PC-9 (cell line): ENCODE measurements around the gene LAMC1. TPM values are rescaled to one million over a fixed set of nuclear protein-coding genes. Genes with fewer than 3 reads are reported as not detected.

Experiments
- BruUV-seq: library from RNA; stranded (reverse); fragments of 400-500 nt; replicated peaks from 2 replicates; lab custom pipeline; 2021; lab: Mats Ljungman, UMichigan
- CTCF ChIA-PET: fragments of 300-600 bp; sonication (Branson Sonifier 250); formaldehyde crosslinking; loops from one replicate; lab custom pipeline; 2022; ENCODE audit warnings: antibody characterized with exemption; lab: Charles Lee
- POLR2A ChIA-PET: fragments of 300-600 bp; sonication (Branson Sonifier 250); formaldehyde crosslinking; loops from one replicate; lab custom pipeline; 2022; ENCODE audit warnings: antibody characterized with exemption; ENCODE audit not compliant: unreplicated experiment; lab: Charles Lee
- DNase-seq, 2 experiments: peaks; one replicate each; pipeline versions ENCODE4 v3.0.0 to v3.0.0-alpha.2; 2015 to 2022; ENCODE audit warnings: mixed read lengths in 1 of 2
- H2AFZ ChIP-seq: fragments of 200-600 bp; sonication (generic); 2 replicates; pipeline ENCODE4 v1.8.1; 2017; ENCODE audit warnings: antibody characterized with exemption
- H3F3A ChIP-seq: fragments of 200-600 bp; sonication (generic); 2 replicates; pipeline ENCODE4 v1.8.1; 2017; ENCODE audit warnings: antibody characterized with exemption, mild to moderate bottlenecking, low read depth; ENCODE audit not compliant: insufficient read depth
- H3K27ac ChIP-seq: fragments of 200-600 bp; sonication (generic); 2 replicates; pipeline ENCODE4 v1.6.1; 2016; ENCODE audit warnings: mixed run types
- H3K27me3 ChIP-seq: fragments of 200-600 bp; sonication (generic); 2 replicates; pipeline ENCODE4 v1.6.1; 2016; ENCODE audit warnings: low read depth, mixed run types; ENCODE audit not compliant: insufficient read depth
- H3K36me3 ChIP-seq: fragments of 200-600 bp; sonication (generic); 2 replicates; pipeline ENCODE4 v1.6.1; 2016; ENCODE audit warnings: low read depth, mixed run types
- H3K4me1 ChIP-seq: fragments of 200-600 bp; sonication (generic); replicated peaks from 2 replicates; pipeline ENCODE4 v1.6.1; 2016; ENCODE audit warnings: mixed run types; ENCODE audit not compliant: insufficient read depth
- H3K4me2 ChIP-seq: fragments of 200-600 bp; sonication (generic); 2 replicates; pipeline ENCODE4 v1.6.1; 2017; ENCODE audit warnings: mixed run types
- H3K4me3 ChIP-seq: fragments of 200-600 bp; sonication (generic); 2 replicates; pipeline ENCODE4 v1.6.1; 2016; ENCODE audit warnings: mixed run types
- H3K79me2 ChIP-seq: fragments of 200-600 bp; sonication (generic); 2 replicates; pipeline ENCODE4 v1.6.1; 2017; ENCODE audit warnings: low read depth, mixed run types
- H3K9me2 ChIP-seq: fragments of 200-600 bp; sonication (generic); 2 replicates; pipeline ENCODE4 v1.8.1; 2017; ENCODE audit warnings: mild to moderate bottlenecking; ENCODE audit not compliant: insufficient read depth
- H3K9me3 ChIP-seq: fragments of 200-600 bp; sonication (generic); 2 replicates; pipeline ENCODE4 v1.8.1; 2016; ENCODE audit warnings: low read depth; ENCODE audit not compliant: insufficient read depth
- H4K20me1 ChIP-seq: fragments of 200-600 bp; sonication (generic); 2 replicates; pipeline ENCODE4 v1.8.1; 2017; ENCODE audit not compliant: insufficient read depth
- EZH2 ChIP-seq: fragments of 200-600 bp; sonication (generic); IDR thresholded peaks from 2 replicates; pipeline ENCODE4 v1.8.0; 2017; ENCODE audit warnings: antibody characterized with exemption, low read depth
- intact Hi-C: fragments of 100-400 bp; cut with micrococcal nuclease; formaldehyde crosslinking; loops from one replicate; pipeline ENCODE4 v1.10.0; 2022; ENCODE audit not compliant: unreplicated experiment
- total RNA-seq: library from RNA; stranded (reverse); gene quantifications from 2 replicates; pipeline ENCODE4 v1.2.3, GENCODE V29; 2021
- TF ChIP-seq, protein P1 (sequence below): fragments of 200-600 bp; sonication (generic); conservative IDR thresholded peaks from 2 replicates; pipeline ENCODE4 v1.6.1; 2017; ENCODE audit warnings: mixed run types, antibody characterized with exemption, mild to moderate bottlenecking, moderate library complexity

LAMC1 gene
- total RNA-seq, 1 experiment from 2014 or later, result 95.5 TPM

DNA sequence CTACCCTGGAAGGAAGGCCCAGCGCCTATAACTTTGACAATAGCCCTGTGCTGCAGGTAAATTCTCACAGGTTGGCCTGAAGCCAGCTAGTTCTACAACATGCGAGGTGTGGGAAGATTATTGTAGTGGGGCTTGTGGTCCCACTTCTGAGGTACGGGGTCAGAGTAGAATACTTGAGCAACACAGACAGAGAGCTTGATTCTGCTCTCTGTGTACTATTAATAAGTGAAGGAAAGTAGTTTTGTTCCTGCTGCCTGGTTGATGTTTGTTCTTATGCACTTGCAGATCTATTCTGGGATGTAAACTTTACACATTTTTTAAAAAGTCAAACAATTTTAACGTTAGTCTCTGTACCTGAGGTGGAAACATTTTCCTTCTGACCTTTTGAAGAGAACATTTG is 80.4 kb downstream of the LAMC1 start:
- H3K9me3 ChIP-seq, result no peaks in the 10 kb centered on the region
- H3K27me3 ChIP-seq, result no peaks in the 10 kb centered on the region
- H2AFZ ChIP-seq, result no peak overlapping the region
- DNase-seq, result no peak
- no TSS peak for BruUV-seq
- TF ChIP-seq, protein P1, sequence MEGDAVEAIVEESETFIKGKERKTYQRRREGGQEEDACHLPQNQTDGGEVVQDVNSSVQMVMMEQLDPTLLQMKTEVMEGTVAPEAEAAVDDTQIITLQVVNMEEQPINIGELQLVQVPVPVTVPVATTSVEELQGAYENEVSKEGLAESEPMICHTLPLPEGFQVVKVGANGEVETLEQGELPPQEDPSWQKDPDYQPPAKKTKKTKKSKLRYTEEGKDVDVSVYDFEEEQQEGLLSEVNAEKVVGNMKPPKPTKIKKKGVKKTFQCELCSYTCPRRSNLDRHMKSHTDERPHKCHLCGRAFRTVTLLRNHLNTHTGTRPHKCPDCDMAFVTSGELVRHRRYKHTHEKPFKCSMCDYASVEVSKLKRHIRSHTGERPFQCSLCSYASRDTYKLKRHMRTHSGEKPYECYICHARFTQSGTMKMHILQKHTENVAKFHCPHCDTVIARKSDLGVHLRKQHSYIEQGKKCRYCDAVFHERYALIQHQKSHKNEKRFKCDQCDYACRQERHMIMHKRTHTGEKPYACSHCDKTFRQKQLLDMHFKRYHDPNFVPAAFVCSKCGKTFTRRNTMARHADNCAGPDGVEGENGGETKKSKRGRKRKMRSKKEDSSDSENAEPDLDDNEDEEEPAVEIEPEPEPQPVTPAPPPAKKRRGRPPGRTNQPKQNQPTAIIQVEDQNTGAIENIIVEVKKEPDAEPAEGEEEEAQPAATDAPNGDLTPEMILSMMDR, result no peak
- TF ChIP-seq EZH2, result no peak
- H3K36me3 ChIP-seq, result peaks cover 13% of the 10 kb centered on the region; the same call in 1 of the 2 replicates
- no peaks in the 10 kb centered on the region; the same call in 1 of the 2 replicates for H4K20me1 ChIP-seq
- no peak overlapping the region for H3K4me2 ChIP-seq
- no peaks in the 10 kb centered on the region for H3F3A ChIP-seq
- no peaks in the 10 kb centered on the region for H3K4me1 ChIP-seq
- no peak overlapping the region for H3K4me3 ChIP-seq
- ChIA-PET CTCF (no interaction called here), POLR2A (no interaction called here)
- H3K9me2 ChIP-seq, result no peaks in the 10 kb centered on the region
- intact Hi-C loops, result no loop called here
- no peak overlapping the region for H3K27ac ChIP-seq
- H3K79me2 ChIP-seq, result peaks cover 31% of the 10 kb centered on the region; the same call in 1 of the 2 replicates

GRCh38 chr1:183105449-183105848 is 82.2 kb downstream of the LAMC1 start:
- no peak overlapping the region for H3K4me2 ChIP-seq
- intact Hi-C loops, result no loop called here
- BruUV-seq, result no TSS peak
- H3K4me3 ChIP-seq, result no peak overlapping the region
- H3K36me3 ChIP-seq, result peaks cover 12% of the 10 kb centered on the region; the same call in 1 of the 2 replicates
- no peaks in the 10 kb centered on the region for H3K4me1 ChIP-seq
- no peak overlapping the region for H3K27ac ChIP-seq
- no peaks in the 10 kb centered on the region for H3K9me2 ChIP-seq
- H3K9me3 ChIP-seq, result no peaks in the 10 kb centered on the region
- no peaks in the 10 kb centered on the region; the same call in 1 of the 2 replicates for H4K20me1 ChIP-seq
- no peaks in the 10 kb centered on the region for H3K27me3 ChIP-seq
- ChIA-PET CTCF (no interaction called here), POLR2A (no interaction called here)
- no peak for DNase-seq
- peaks cover 15% of the 10 kb centered on the region; the same call in 1 of the 2 replicates for H3K79me2 ChIP-seq
- H3F3A ChIP-seq, result peaks cover 3% of the 10 kb centered on the region; the same call in 1 of the 2 replicates
- TF ChIP-seq, protein P1, result no peak
- TF ChIP-seq EZH2, result no peak
- H2AFZ ChIP-seq, result no peak overlapping the region

GRCh38 chr1:183106166-183106565 is 82.9 kb downstream of the LAMC1 start:
- POLR2A ChIA-PET, result no interaction called here
- no peak for TF ChIP-seq EZH2
- TF ChIP-seq, protein P1, result no peak
- Histone ChIP-seq H3K27ac (no peak overlapping the region), H3K9me3 (no peaks in the 10 kb centered on the region), H3K79me2 (peaks cover 10% of the 10 kb centered on the region; the same call in 1 of the 2 replicates), H3K36me3 (peaks cover 12% of the 10 kb centered on the region; the same call in 1 of the 2 replicates), H3F3A (peaks cover 3% of the 10 kb centered on the region; the same call in 1 of the 2 replicates), H3K4me2 (no peak overlapping the region), H2AFZ (no peak overlapping the region), H3K4me3 (no peak overlapping the region), H3K27me3 (no peaks in the 10 kb centered on the region), H4K20me1 (no peaks in the 10 kb centered on the region; the same call in 1 of the 2 replicates), H3K9me2 (no peaks in the 10 kb centered on the region), H3K4me1 (no peaks in the 10 kb centered on the region)
- CTCF ChIA-PET, result no interaction called here
- intact Hi-C loops, result no loop called here
- BruUV-seq, result no TSS peak
- DNase-seq, result no peak
